Stomach smooth muscle (tissue), 2 donors: ENCODE results near the gene MYO5B.
"Not testable (repeated sequence)": the region's sequence is repeated elsewhere in the genome, so short reads cannot be mapped to it uniquely, and the experiment has no call there.

Source experiments
- H3K27ac ChIP-seq: one replicate; pipeline ENCODE4 v1.7.0; 2013; ENCODE audit warnings: mild to moderate bottlenecking, low read length, inconsistent platforms
- H3K27me3 ChIP-seq, 2 donors: one replicate each; pipeline ENCODE4 v1.7.0; 2013; ENCODE audit warnings: low read length in 2 of 2; ENCODE audit not compliant: insufficient read depth in 2 of 2, control insufficient read depth in 1 of 2
- H3K36me3 ChIP-seq, 2 donors: one replicate each; pipeline ENCODE4 v1.7.0; 2013; ENCODE audit warnings: low read length in 2 of 2; ENCODE audit not compliant: control insufficient read depth in 2 of 2, insufficient read depth in 2 of 2
- H3K4me1 ChIP-seq: one replicate; pipeline ENCODE4 v1.7.0; 2013; ENCODE audit warnings: low read length; ENCODE audit not compliant: control insufficient read depth, insufficient read depth
- H3K4me3 ChIP-seq, 2 donors: one replicate each; pipeline ENCODE4 v1.7.0; 2013; ENCODE audit warnings: low read length in 2 of 2
- H3K9ac ChIP-seq, 2 donors: one replicate each; pipeline ENCODE4 v1.7.0; 2013; ENCODE audit warnings: low read length in 2 of 2, mild to moderate bottlenecking in 1 of 2
- H3K9me3 ChIP-seq, 2 donors: one replicate each; pipeline ENCODE4 v1.7.0; 2013; ENCODE audit warnings: low read length in 2 of 2; ENCODE audit not compliant: control insufficient read depth in 2 of 2
- donor health status: healthy.
- donor health status: Pancreatic carcinoma.

The MYO5B gene

DNA sequence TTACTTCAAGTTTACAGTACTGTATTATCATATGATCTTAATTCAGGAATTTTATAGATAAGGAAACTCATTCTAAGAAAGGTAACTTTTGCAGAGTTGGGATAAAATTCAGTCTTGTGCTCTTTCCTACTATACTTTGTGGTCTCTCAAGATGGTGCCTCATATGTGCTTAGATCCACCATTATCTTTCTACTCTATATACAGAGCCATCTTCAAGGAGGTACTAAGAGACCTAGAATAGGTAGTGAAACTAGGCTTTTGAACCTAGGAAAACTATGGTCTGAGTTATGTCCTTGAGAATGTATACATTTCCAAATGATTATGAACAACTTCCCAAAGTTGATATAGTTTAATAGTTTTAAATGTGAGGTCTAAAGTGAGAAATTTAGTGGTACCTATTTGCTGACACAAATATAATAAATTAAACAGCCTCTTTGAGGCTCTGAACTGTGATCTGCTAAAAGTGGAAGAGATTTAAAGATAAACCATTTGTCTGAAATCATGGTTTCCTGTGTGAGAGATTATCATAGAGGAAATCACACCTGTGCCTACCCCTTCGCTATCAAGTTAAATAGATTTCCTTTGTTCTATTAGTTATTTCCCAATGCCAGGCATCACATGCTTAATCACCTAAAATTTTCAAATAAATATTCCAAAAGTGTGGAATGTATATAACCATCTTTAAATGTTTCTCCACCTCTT, 408.8 kb downstream of the MYO5B start:
- Histone ChIP-seq H3K4me1 (no peaks in the 10 kb centered on the region), H3K27ac (no peak overlapping the region), H3K9me3 (no peaks in the 10 kb centered on the region), H3K4me3 (no peak overlapping the region), H3K36me3 (peaks cover 22 to 24% of the 10 kb centered on the region in 2 donors), H3K9ac (no peak overlapping the region), H3K27me3 (no peaks in the 10 kb centered on the region)

DNA sequence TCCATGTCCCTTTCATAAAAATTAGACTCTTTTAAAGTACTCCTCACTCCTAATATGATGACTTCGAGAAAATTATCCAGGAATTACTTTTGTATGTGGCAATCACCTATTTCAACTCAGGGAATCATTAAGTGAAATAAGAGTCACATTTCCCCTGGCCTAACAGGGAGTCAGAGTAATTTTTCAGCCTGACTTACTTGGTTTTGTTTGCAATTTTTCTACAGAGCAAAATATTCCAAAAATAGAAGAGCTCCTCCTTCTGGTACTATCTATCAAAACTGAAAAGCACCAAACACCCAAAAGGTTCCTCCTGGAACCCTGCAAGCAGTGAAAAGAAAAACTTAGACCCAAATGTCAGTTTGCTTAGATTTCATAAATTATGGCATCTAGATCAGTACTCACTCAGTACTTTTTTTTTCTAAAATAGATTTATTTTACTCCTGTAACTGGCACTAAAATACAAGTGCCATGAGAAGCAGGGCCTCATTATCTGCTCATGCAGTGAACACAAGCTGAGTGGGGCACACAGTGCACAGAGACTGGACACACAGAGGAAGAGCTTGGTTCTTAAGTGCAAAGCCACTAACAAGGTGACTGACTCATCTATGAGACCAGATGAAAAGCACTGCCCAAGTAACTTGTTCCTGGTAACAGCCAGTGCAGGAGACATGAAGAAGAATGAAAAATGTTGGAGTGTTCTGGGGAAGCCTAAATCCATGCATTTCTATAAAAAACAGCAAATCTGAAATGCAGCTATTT, 410.3 kb downstream of the MYO5B start:
- H3K9ac ChIP-seq: no peak overlapping the region
- H3K36me3 ChIP-seq: peaks cover 16 to 21% of the 10 kb centered on the region in 2 donors
- H3K27ac ChIP-seq: no peak overlapping the region
- no peak overlapping the region for H3K4me3 ChIP-seq
- H3K9me3 ChIP-seq: no peaks in the 10 kb centered on the region
- H3K4me1 ChIP-seq: no peaks in the 10 kb centered on the region
- no peaks in the 10 kb centered on the region for H3K27me3 ChIP-seq

DNA sequence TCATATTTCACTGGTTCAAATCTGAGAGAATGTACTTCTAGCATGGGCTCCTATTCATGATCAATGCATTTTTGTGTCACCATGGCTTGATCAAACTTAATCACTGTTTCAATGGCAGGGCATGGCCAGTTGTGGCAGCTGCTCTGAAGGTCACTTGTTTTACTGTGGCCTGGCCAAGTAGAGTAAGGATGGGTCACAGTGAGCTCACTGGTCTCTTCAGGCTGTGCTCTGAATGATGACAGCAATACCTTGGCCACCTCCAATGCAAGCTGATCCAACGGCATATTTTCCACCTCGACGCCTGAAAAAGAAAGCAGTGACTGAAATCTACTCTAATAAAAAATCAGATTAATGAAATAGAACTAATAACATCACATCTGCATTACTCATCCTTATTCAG, 411.3 kb downstream of the MYO5B start:
- not testable (repeated sequence) for H3K9ac ChIP-seq, H3K27ac ChIP-seq, H3K4me1 ChIP-seq, H3K4me3 ChIP-seq, H3K9me3 ChIP-seq, H3K27me3 ChIP-seq
- peaks cover 14 to 16% of the 10 kb centered on the region in 2 donors for H3K36me3 ChIP-seq

DNA sequence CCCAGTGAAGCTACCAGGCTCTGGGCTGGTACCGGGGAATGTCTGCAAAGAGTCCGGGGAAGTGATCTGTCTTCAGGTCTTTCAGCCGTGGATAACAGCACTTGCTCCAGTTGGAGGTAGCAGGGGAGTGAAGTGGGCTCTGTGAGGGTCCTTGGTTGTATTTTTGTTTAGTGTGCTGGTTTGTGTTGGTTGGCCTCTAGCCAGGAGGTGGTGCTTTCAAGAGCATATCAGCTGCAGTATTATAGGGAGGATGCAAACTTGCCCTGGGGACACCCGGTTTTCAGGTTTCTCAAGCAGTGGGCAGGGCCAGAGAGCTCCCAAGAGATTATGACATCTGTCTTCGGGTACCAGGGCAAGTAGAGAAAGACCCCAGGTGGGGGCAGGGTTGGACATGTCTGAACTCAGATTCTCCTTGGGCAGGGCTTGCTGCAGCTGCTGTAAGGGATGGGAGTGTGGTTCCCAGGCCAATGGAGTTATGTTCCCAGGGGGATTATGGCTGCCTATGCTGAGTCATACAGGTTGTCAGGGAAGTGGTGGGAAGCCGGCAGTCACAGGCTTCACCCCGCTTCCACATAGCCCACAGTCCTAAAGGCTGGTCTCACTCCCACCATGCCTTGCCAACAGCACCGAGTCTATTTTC, 416.0 kb downstream of the MYO5B start:
- peaks cover 12 to 13% of the 10 kb centered on the region in 2 donors for H3K36me3 ChIP-seq

More for the DNA sequence above, 416.0 kb downstream of the MYO5B start:
- no peak overlapping the region for H3K27ac ChIP-seq
- no peak overlapping the region for H3K9ac ChIP-seq
- no peaks in the 10 kb centered on the region for H3K9me3 ChIP-seq
- no peaks in the 10 kb centered on the region for H3K27me3 ChIP-seq
- H3K4me3 ChIP-seq: no peak overlapping the region
- H3K4me1 ChIP-seq: no peaks in the 10 kb centered on the region
